Uterus (tissue), 2 donors: ENCODE data around the gene CCL4L2.
"Not testable (repeated sequence)": the region's sequence is repeated elsewhere in the genome, so short reads cannot be mapped to it uniquely, and the experiment has no call there.

Experiments used
- CTCF ChIP-seq, 4 experiments: fragments of 200-600 bp in 2 of 4; fragments of 450-650 bp in 2 of 4; sonication (generic) in 2 of 4; IDR thresholded peaks; one replicate each; pipeline ENCODE4 v1.5.1; 2016 to 2019; ENCODE audit warnings: antibody characterized with exemption in 4 of 4, mild to moderate bottlenecking in 2 of 4, moderate library complexity in 1 of 4
- POLR2A ChIP-seq, 2 donors: fragments of 450-650 bp; IDR thresholded peaks; one replicate each; pipeline ENCODE4 v1.6.1; 2016; ENCODE audit warnings: antibody characterized with exemption in 2 of 2, mild to moderate bottlenecking in 1 of 2, moderate library complexity in 1 of 2

- TF ChIP-seq POLR2A, CTCF (IDR thresholded peaks at IDR 0.05): not testable (repeated sequence)
Measured at GRCh38 chr17:36190549-36191330, 20.1 kb upstream of the CCL4L2 start.
